ENCODE data around the gene CHN2. TPM values are rescaled to one million over a fixed set of nuclear protein-coding genes. Genes with fewer than 3 reads are reported as not detected.

CHN2 gene
- total and polyA plus RNA-seq, 2 donors (not counting 1 experiment from before 2014, with no cell fraction given) = 0.86 to 1.4 TPM

- intact Hi-C loops (cut with micrococcal nuclease) = no loop called here
- DNase-seq (no peak), ATAC-seq (ENCODE audit: low read depth) (no peak)
- no peaks in the 10 kb centered on the region for H3K79me2 ChIP-seq (ENCODE audit: control insufficient read depth, insufficient read depth, low read length)
- no peak overlapping the region for H3K9ac ChIP-seq (ENCODE audit: low read length)
- H3K36me3 ChIP-seq (replicated peaks in 1 of 2; ENCODE audit: control extremely low read depth in 1 of 2, control insufficient read depth in 1 of 2, extremely low read depth in 1 of 2, insufficient read depth in 2 of 2, low read length in 1 of 2) = no peaks in the 10 kb centered on the region
- no peak for TF ChIP-seq CTCF (IDR thresholded peaks at IDR 0.05)
- TF ChIP-seq EZH2 (IDR thresholded peaks at IDR 0.05; ENCODE audit: borderline replicate concordance, insufficient read depth, low read depth, low read length, poor library complexity, severe bottlenecking) = no peak
- WGBS (ENCODE audit: insufficient coverage) = 55% methylated on average over 1 of the region's 3 CpGs
- no peak overlapping the region for H3K27ac ChIP-seq (ENCODE audit: low read length in 2 of 2)
- no peak overlapping the region for H3K27ac Mint-ChIP-seq
- H4K20me1 ChIP-seq (ENCODE audit: control insufficient read depth, insufficient read depth, low read length, poor library complexity, severe bottlenecking) = no peaks in the 10 kb centered on the region
- no peaks in the 10 kb centered on the region for H3K9me3 ChIP-seq (ENCODE audit: control extremely low read depth in 1 of 3, control insufficient read depth in 2 of 3, insufficient read depth in 1 of 3, low read length in 2 of 3)
- no peaks in the 10 kb centered on the region for H3K9me3 Mint-ChIP-seq (ENCODE audit: insufficient read depth)
- POLR2A ChIA-PET = no interaction called here
- CTCF ChIA-PET = no interaction called here
- H3K27me3 Mint-ChIP-seq = peaks cover 4% of the 10 kb centered on the region
- no peaks in the 10 kb centered on the region for H3K4me1 ChIP-seq (ENCODE audit: control insufficient read depth in 2 of 2, insufficient read depth in 2 of 2, low read length in 2 of 2)
- H2AFZ ChIP-seq (ENCODE audit: insufficient read depth, low read depth, low read length, poor library complexity, severe bottlenecking) = no peak overlapping the region
- no peaks in the 10 kb centered on the region for H3K4me1 Mint-ChIP-seq
- H3K4me2 ChIP-seq (replicated peaks; ENCODE audit: low read depth, low read length, poor library complexity, severe bottlenecking) = no peak overlapping the region
- H3K27me3 ChIP-seq (replicated peaks in 1 of 4; ENCODE audit: control extremely low read depth in 1 of 4, control insufficient read depth in 3 of 4, insufficient read depth in 4 of 4, low read length in 3 of 4) = peaks cover 0 to 2% (median 0%) of the 10 kb centered on the region in 4 experiments
- H3K4me3 ChIP-seq (ENCODE audit: control extremely low read depth in 1 of 5, extremely low read depth in 1 of 5, insufficient read depth in 1 of 5, low read depth in 2 of 5, low read length in 4 of 5) = no peak overlapping the region
- H3K4me3 Mint-ChIP-seq = no peak overlapping the region
These were observed 274.7 kb downstream of the CHN2 start for GRCh38 chr7:29469281-29469680.

GRCh38 chr7:29469976-29470557 is 275.5 kb downstream of the CHN2 start:
- ChIA-PET CTCF (no interaction called here), POLR2A (no interaction called here)
- intact Hi-C loops (cut with micrococcal nuclease) = no loop called here
- H3K9me3 ChIP-seq (ENCODE audit: control extremely low read depth in 1 of 3, control insufficient read depth in 2 of 3, insufficient read depth in 1 of 3, low read length in 2 of 3) = no peaks in the 10 kb centered on the region
- no peaks in the 10 kb centered on the region for H3K4me1 Mint-ChIP-seq
- H4K20me1 ChIP-seq (ENCODE audit: control insufficient read depth, insufficient read depth, low read length, poor library complexity, severe bottlenecking) = no peaks in the 10 kb centered on the region
- no peak overlapping the region for H3K9ac ChIP-seq (ENCODE audit: low read length)
- no peak overlapping the region for H3K27ac ChIP-seq (ENCODE audit: low read length in 2 of 2)
- no peak overlapping the region for H2AFZ ChIP-seq (ENCODE audit: insufficient read depth, low read depth, low read length, poor library complexity, severe bottlenecking)
- peaks cover 0 to 3% (median 1%) of the 10 kb centered on the region in 4 experiments for H3K27me3 ChIP-seq (replicated peaks in 1 of 4; ENCODE audit: control extremely low read depth in 1 of 4, control insufficient read depth in 3 of 4, insufficient read depth in 4 of 4, low read length in 3 of 4)
- peaks cover 7% of the 10 kb centered on the region for H3K27me3 Mint-ChIP-seq
- no peak for TF ChIP-seq CTCF (IDR thresholded peaks at IDR 0.05)
- TF ChIP-seq EZH2 (IDR thresholded peaks at IDR 0.05; ENCODE audit: borderline replicate concordance, insufficient read depth, low read depth, low read length, poor library complexity, severe bottlenecking) = no peak
- DNase-seq (no peak), ATAC-seq (ENCODE audit: low read depth) (no peak)
- H3K4me1 ChIP-seq (ENCODE audit: control insufficient read depth in 2 of 2, insufficient read depth in 2 of 2, low read length in 2 of 2) = no peaks in the 10 kb centered on the region
- H3K9me3 Mint-ChIP-seq (ENCODE audit: insufficient read depth) = no peaks in the 10 kb centered on the region
- no peaks in the 10 kb centered on the region for H3K36me3 ChIP-seq (replicated peaks in 1 of 2; ENCODE audit: control extremely low read depth in 1 of 2, control insufficient read depth in 1 of 2, extremely low read depth in 1 of 2, insufficient read depth in 2 of 2, low read length in 1 of 2)
- H3K27ac Mint-ChIP-seq = no peak overlapping the region
- H3K4me3 Mint-ChIP-seq = no peak overlapping the region
- no peak overlapping the region for H3K4me3 ChIP-seq (ENCODE audit: control extremely low read depth in 1 of 5, extremely low read depth in 1 of 5, insufficient read depth in 1 of 5, low read depth in 2 of 5, low read length in 4 of 5)
- H3K79me2 ChIP-seq (ENCODE audit: control insufficient read depth, insufficient read depth, low read length) = no peaks in the 10 kb centered on the region
- WGBS (ENCODE audit: insufficient coverage) = 100% methylated on average over 1 of the region's 3 CpGs
- no peak overlapping the region for H3K4me2 ChIP-seq (replicated peaks; ENCODE audit: low read depth, low read length, poor library complexity, severe bottlenecking)

Measured in B cell (primary cell).